ENCODE measurements around the gene DGKG.

DGKG gene

GRCh38 chr3:186234152-186234551 is 127.9 kb downstream of the DGKG start:
- H3K27ac Mint-ChIP-seq, result no peak overlapping the region
- peaks cover 15% of the 10 kb centered on the region for H3K27me3 Mint-ChIP-seq (ENCODE audit: low read depth)
- no peak overlapping the region for H3K4me3 Mint-ChIP-seq
- H3K36me3 Mint-ChIP-seq (ENCODE audit: low read depth), result no peaks in the 10 kb centered on the region
- H3K9me3 Mint-ChIP-seq, result no peaks in the 10 kb centered on the region
- no peak for TF ChIP-seq CTCF (IDR thresholded peaks at IDR 0.05; ENCODE audit: unreplicated experiment in 3 of 3)
- H3K4me1 Mint-ChIP-seq, result no peaks in the 10 kb centered on the region

GRCh38 chr3:186226482-186226881 is 135.6 kb downstream of the DGKG start:
- Mint-ChIP-seq H3K4me1 (peaks cover 16% of the 10 kb centered on the region), H3K4me3 (no peak overlapping the region)

GRCh38 chr3:186225603-186226002 is 136.4 kb downstream of the DGKG start:
- no peaks in the 10 kb centered on the region for H3K36me3 Mint-ChIP-seq (ENCODE audit: low read depth)
- TF ChIP-seq CTCF (IDR thresholded peaks at IDR 0.05; ENCODE audit: unreplicated experiment in 3 of 3), result no peak
- H3K4me1 Mint-ChIP-seq, result peaks cover 25% of the 10 kb centered on the region
- H3K27ac Mint-ChIP-seq, result no peak overlapping the region
- H3K27me3 Mint-ChIP-seq (ENCODE audit: low read depth), result peaks cover 40% of the 10 kb centered on the region
- H3K9me3 Mint-ChIP-seq, result no peaks in the 10 kb centered on the region
- H3K4me3 Mint-ChIP-seq, result no peak overlapping the region

More at GRCh38 chr3:186226482-186226881, 135.6 kb downstream of the DGKG start:
- no peak for TF ChIP-seq CTCF (IDR thresholded peaks at IDR 0.05; ENCODE audit: unreplicated experiment in 3 of 3)
- no peaks in the 10 kb centered on the region for H3K9me3 Mint-ChIP-seq
- H3K27ac Mint-ChIP-seq, result no peak overlapping the region
- H3K27me3 Mint-ChIP-seq (ENCODE audit: low read depth), result peaks cover 44% of the 10 kb centered on the region
- no peaks in the 10 kb centered on the region for H3K36me3 Mint-ChIP-seq (ENCODE audit: low read depth)

GRCh38 chr3:186224041-186224610 is 137.9 kb downstream of the DGKG start:
- H3K9me3 Mint-ChIP-seq, result no peaks in the 10 kb centered on the region
- no peaks in the 10 kb centered on the region for H3K36me3 Mint-ChIP-seq (ENCODE audit: low read depth)

GRCh38 chr3:186223476-186223875 is 138.6 kb downstream of the DGKG start:
- Mint-ChIP-seq H3K27ac (no peak overlapping the region), H3K36me3 (ENCODE audit: low read depth) (no peaks in the 10 kb centered on the region), H3K4me3 (no peak overlapping the region)

More at GRCh38 chr3:186224041-186224610, 137.9 kb downstream of the DGKG start:
- Mint-ChIP-seq H3K27me3 (ENCODE audit: low read depth) (peaks cover 39% of the 10 kb centered on the region), H3K27ac (no peak overlapping the region), H3K4me3 (no peak overlapping the region), H3K4me1 (peaks cover 34% of the 10 kb centered on the region)
- TF ChIP-seq CTCF (IDR thresholded peaks at IDR 0.05; ENCODE audit: unreplicated experiment in 3 of 3), result no peak

More at GRCh38 chr3:186223476-186223875, 138.6 kb downstream of the DGKG start:
- Mint-ChIP-seq H3K9me3 (no peaks in the 10 kb centered on the region), H3K27me3 (ENCODE audit: low read depth) (peaks cover 37% of the 10 kb centered on the region), H3K4me1 (peaks cover 34% of the 10 kb centered on the region)
- TF ChIP-seq CTCF (IDR thresholded peaks at IDR 0.05; ENCODE audit: unreplicated experiment in 3 of 3), result no peak

All from nephron (organoid).